NCI-H226 (cell line): Measurements from ENCODE around the gene TRAF4.
"Not testable (repeated sequence)": the region's sequence is repeated elsewhere in the genome, so short reads cannot be mapped to it uniquely, and the experiment has no call there.

Experiments
- DNase-seq: peaks from one replicate; pipeline ENCODE4 v3.0.0-alpha.2; 2015

Gene TRAF4

GRCh38 chr17:28734712-28735241, 9.0 kb upstream of the TRAF4 start:
- no peak for DNase-seq

- DNase-seq = no peak
Observed at GRCh38 chr17:28735242-28735722, 8.5 kb upstream of the TRAF4 start.

- DNase-seq = not testable (repeated sequence)
Observed at GRCh38 chr17:28735913-28736769, 7.7 kb upstream of the TRAF4 start.

DNA sequence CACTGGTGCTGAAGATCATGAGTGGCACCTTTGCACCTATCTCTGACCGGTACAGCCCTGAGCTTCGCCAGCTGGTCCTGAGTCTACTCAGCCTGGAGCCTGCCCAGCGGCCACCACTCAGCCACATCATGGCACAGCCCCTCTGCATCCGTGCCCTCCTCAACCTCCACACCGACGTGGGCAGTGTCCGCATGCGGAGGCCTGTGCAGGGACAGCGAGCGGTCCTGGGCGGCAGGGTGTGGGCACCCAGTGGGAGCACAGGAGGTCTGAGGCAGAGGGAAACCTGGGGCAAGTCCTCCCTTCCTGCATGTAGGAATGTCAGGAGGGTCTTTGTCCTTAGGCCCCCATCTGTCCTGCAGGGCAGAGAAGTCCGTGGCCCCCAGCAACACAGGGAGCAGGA, 6.5 kb upstream of the TRAF4 start:
- DNase-seq = no peak

DNA sequence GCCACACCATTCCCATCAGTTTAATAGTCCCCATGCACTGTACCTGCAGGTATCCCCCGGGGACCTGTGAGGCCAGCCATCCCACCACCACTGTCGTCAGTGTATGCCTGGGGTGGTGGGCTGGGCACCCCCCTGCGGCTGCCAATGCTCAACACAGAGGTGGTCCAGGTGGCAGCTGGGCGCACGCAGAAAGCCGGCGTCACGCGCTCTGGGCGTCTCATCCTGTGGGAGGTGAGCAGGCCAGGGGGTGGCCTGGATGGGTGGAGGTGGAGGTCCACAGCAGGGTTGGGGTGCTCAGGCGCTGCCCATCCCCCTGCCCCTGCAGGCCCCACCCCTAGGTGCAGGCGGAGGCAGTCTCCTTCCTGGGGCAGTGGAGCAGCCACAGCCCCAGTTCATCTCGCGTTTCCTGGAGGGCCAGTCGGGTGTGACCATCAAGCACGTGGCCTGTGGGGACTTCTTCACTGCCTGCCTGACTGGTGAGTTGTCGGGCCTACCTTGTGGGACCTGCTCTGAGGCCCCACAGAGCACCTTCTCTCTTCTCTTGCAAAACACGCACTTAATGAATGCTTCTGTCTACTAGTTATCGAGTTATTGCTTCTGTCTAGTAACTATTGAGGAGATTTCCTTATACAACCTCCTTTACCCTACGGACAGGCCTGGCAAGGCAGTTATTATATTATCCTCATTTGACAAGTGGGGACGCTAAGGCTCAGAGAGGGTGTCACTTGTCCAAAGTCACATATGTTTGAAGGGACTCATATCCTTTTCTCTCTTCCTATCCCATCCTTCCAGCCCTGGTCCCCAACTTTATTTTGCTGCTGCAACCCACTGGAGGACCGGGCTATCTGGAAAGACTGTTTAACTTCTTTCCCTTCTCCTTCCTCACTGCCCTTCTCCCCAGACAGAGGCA, 5.8 kb upstream of the TRAF4 start:
- DNase-seq = no peak

GRCh38 chr17:28738680-28739384, 5.0 kb upstream of the TRAF4 start:
- no peak for DNase-seq

- DNase-seq = no peak
Observed at GRCh38 chr17:28740406-28741357, 3.1 kb upstream of the TRAF4 start.

DNA sequence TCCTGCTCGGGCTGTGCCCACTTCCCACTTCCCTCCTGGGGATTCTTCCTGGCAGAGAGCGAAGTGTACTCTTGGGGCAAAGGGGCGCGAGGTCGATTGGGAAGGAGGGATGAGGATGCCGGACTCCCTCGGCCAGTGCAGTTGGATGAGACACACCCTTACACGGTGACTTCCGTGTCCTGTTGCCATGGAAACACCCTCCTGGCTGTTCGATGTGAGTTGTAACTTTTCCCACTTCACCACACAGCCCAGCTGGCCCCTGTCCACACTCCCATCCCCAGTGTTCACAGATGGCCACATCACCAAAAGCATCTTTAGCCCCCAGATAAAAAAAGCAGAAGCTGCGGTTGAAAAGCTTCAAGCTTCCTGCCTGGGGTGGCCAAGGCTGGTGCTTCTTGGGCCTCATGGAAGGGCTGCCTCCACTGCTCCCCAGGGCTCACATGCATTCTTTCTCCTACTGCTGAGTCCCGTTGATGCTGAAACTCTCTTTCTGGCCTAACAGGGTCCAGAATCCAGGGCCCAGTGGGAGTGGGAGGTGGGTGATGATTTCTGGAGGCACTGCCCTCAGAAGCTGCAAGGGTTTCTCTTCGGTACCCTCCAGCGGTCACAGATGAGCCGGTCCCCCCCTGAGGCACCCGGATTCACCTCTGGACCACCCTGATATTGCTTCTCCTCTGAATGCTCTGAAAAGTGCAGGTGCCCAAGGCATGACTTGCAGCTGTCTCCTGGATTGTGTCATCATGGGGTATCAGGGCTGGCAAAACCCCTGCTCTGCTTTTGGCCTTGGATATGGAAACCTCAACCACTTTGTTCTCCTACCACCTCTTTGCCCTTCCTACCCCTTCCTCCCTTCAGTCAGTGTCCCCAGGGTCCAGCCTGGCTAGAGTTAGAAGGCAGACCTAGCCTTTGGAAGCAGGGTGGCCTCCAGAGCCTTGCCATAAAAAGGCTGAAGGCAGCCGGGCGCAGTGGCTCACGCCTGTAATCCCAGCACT, 2.2 kb upstream of the TRAF4 start:
- no peak for DNase-seq

- peak; percentile 64 for DNase-seq
Observed at GRCh38 chr17:28744104-28744971, 527 bp downstream of the TRAF4 start.

GRCh38 chr17:28744972-28745785, 1.4 kb downstream of the TRAF4 start:
- DNase-seq = peak; percentile 48

DNA sequence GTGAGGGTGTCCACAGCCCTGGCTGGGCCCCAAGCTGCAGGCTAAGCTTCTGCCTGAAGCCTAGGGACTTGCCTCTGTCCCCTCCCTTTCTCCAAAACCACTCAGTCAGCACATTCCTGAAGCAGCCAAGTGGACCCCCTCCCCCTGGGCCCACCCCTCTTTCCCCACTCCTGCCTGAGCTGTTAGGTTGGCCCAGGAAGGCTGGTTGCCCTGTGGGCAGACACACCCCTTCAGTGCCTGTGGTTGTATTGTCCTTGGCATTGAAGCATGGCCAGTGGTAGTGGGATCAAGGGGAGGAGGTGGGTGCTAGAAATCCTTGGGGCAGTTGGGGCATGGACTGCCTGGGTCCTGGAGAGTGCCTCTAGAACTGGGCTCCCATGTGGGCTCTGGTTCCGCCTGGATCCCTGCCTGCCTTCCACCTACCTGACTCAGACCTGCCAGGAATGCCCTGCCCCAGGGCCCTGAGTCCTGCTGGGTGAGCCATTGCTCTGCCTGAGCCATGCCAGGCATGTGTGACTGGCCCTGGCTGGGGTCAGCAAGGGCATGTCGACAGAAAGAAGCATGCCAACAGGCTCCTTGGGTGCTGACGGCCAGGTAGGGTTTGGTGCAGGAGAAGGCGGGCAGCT, 2.1 kb downstream of the TRAF4 start:
- DNase-seq = peak; percentile 78

- DNase-seq = peak; percentile 79
Observed at GRCh38 chr17:28746611-28747050, 2.8 kb downstream of the TRAF4 start.

GRCh38 chr17:28747051-28747691, 3.4 kb downstream of the TRAF4 start:
- DNase-seq = peak; percentile 33

GRCh38 chr17:28747801-28748750, 4.3 kb downstream of the TRAF4 start:
- DNase-seq = no peak

- DNase-seq = no peak
Observed at GRCh38 chr17:28748852-28749515, 5.2 kb downstream of the TRAF4 start.
